ENCODE measurements around the gene PID1.

DNA sequence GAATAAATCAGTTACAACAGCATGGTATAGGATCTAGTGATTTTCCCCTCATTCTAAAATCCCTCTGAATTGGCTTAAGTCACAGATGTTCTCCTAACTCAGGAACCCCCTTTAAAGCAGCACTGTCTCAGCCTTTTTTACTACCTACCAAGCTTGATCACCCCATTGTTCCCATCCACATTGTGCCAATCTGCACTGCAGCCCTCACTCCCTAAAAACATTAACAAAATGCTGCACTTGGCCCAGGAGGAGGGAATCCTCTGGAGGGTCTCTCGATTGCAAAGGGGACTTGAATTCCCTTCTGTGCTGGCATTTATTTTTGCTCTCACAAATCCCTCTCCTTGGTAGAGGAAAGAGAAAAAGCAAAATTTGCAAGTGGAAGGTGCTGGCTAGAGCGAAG lies 223.0 kb downstream of the PID1 start:
- TF ChIP-seq, protein P1, sequence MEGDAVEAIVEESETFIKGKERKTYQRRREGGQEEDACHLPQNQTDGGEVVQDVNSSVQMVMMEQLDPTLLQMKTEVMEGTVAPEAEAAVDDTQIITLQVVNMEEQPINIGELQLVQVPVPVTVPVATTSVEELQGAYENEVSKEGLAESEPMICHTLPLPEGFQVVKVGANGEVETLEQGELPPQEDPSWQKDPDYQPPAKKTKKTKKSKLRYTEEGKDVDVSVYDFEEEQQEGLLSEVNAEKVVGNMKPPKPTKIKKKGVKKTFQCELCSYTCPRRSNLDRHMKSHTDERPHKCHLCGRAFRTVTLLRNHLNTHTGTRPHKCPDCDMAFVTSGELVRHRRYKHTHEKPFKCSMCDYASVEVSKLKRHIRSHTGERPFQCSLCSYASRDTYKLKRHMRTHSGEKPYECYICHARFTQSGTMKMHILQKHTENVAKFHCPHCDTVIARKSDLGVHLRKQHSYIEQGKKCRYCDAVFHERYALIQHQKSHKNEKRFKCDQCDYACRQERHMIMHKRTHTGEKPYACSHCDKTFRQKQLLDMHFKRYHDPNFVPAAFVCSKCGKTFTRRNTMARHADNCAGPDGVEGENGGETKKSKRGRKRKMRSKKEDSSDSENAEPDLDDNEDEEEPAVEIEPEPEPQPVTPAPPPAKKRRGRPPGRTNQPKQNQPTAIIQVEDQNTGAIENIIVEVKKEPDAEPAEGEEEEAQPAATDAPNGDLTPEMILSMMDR (IDR thresholded peaks at IDR 0.05) = no peak
- TF ChIP-seq POLR2A (IDR thresholded peaks at IDR 0.05) = no peak
